GM12801 (cell line): ENCODE data around the gene ZNF425.

Experiments
- CTCF ChIP-seq: IDR thresholded peaks from one replicate; pipeline ENCODE4 v1.5.1; 2011; ENCODE audit warnings: control low read depth; ENCODE audit not compliant: insufficient read length; ENCODE audit errors: extremely low read depth

Gene ZNF425

DNA sequence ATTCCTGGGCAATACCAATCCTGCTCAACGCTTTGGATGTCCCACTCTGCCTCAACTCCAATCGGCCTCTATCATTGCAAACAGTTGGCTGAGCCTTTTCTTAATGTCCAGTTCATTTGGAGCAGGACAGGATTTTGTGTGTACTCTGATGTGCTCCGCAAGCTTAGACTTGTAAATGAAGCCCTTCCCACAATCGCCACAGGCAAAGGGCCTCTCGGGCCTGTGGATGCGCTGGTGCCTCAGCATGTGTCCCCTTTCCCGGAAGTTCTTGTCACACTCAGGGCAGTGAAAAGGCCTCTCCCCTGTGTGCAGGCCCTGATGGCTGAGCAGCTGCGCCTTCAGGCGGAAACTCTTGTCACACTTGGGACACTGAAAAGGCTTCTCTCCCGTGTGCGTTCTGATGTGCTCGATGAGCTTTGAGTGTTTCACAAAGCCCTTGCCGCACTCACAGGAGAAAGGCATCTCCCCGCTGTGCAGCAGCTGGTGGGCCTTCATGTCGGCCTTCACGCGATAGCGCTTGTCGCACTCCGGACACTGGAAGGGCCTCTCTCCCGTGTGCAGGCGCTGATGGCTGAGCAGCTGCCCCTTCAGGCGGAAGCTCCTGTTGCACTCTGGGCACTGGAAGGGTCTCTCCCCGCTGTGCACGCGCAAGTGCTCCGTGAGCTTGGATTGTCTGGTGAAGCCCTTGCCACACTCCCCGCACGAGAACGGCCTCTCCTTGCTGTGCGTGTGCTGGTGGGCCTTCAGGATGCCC is 55.6 kb downstream of the ZNF425 start:
- no peak for TF ChIP-seq CTCF

DNA sequence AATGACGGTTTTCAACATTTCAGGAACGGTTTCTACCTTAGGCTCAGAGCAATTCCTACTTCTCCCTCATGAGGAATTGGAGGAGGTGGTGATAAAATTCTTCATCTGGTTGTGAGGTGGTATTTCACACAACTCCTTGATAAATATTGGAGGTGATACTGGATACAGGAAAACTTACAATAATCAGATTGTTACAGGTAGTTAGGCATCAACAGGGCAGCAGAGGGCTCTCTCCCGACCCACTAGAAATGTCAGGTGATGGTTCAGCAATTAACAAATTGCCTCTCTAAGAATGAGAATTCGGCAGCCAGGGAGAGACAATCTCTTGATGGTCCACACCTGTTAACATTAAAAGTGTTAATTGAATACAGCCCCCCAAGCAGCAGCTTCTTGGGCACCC is 58.3 kb downstream of the ZNF425 start:
- TF ChIP-seq CTCF, result no peak

- TF ChIP-seq CTCF, result no peak
These were observed 62.6 kb downstream of the ZNF425 start for GRCh38 chr7:149063476-149063875.

DNA sequence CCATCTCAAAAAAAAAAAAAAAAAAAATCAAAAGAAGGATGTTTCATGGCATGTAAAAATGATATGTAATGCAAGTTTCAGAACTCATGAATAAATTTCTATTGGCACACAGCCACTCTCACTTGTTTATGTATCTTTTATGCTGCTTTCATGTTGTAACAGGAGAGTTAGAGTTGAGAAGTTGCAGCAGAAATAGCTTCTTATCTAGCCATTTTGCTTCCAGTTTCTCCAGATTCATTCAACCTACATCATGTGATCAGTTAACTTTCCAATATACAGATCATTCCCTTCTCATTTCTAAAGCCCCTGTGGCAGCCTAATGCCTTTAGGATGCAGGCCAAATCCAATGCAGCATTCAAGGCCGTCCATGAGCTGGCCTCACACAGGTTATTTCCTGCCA is 66.0 kb downstream of the ZNF425 start:
- TF ChIP-seq CTCF, result no peak

GRCh38 chr7:149053885-149054284 is 72.2 kb downstream of the ZNF425 start:
- no peak for TF ChIP-seq CTCF

DNA sequence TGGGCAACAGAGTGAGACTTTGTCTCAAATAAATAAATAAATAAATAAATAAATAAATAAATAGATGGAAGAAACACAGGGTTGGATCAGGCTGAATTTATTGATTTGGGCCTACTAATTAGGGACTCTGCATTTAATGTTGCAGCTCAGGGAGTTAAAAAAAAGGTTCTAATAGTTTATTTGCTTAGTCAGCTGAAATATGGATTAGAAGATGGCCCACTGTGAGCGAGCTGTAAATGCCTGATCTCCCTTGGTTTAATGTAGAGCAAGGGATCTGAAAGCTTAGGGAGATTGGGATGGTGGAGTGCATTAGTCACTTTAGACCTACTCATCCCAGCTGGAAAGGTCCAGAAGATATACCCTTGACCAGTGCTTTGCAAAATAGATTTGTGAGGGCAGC is 72.7 kb downstream of the ZNF425 start:
- no peak for TF ChIP-seq CTCF
